ENCODE measurements around the gene IKZF1. TPM values are rescaled to one million over a fixed set of nuclear protein-coding genes. Genes with fewer than 3 reads are reported as not detected.

The IKZF1 gene
- total and polyA plus RNA-seq, 2 of the 13 experiments (the other 11 are each of a cell fraction or from before 2014, with no cell fraction given) = not detected

- TF ChIP-seq TERF1 (CRISPR knock-in tag; IDR thresholded peaks at IDR 0.05) = no peak
- TF ChIP-seq ARID4A (CRISPR knock-in tag; IDR thresholded peaks at IDR 0.05; ENCODE audit: borderline replicate concordance) = peak; percentile 99
- no peak for TF ChIP-seq NFIC (IDR thresholded peaks at IDR 0.05; ENCODE audit: low read length)
- no peak for TF ChIP-seq HMG20A (CRISPR knock-in tag; IDR thresholded peaks at IDR 0.05; ENCODE audit: borderline replicate concordance)
- TF ChIP-seq TEAD3 (CRISPR knock-in tag; optimal IDR thresholded peaks at IDR 0.05; ENCODE audit: borderline replicate concordance) = peak; percentile 56
- TF ChIP-seq ELF3 (CRISPR knock-in tag; IDR thresholded peaks at IDR 0.05) = no peak
- TF ChIP-seq ZZZ3 (CRISPR knock-in tag; IDR thresholded peaks at IDR 0.05; ENCODE audit: borderline replicate concordance) = peak; percentile 96; the same call in 1 of the 2 replicates
- peak; percentile 50 for TF ChIP-seq U2AF1 (optimal IDR thresholded peaks at IDR 0.05; ENCODE audit: low read depth, low read length)
- TF ChIP-seq ZNF230 (CRISPR knock-in tag; IDR thresholded peaks at IDR 0.05) = no peak
- peak; percentile 25 for TF ChIP-seq CEBPG (CRISPR knock-in tag; IDR thresholded peaks at IDR 0.05)
- no peak for TF ChIP-seq TRIM22 (IDR thresholded peaks at IDR 0.05)
- peak; percentile 85; the same call in 1 of the 2 replicates for TF ChIP-seq MYPOP (CRISPR knock-in tag; IDR thresholded peaks at IDR 0.05)
- 0 out of 2 replicates have a peak, but pooled peaks have one; percentile 71 for TF ChIP-seq ARID5B (CRISPR knock-in tag; IDR thresholded peaks at IDR 0.05)
- 0 out of 2 replicates have a peak, but pooled peaks have one; percentile 43 for TF ChIP-seq ZNF709 (CRISPR knock-in tag; IDR thresholded peaks at IDR 0.05)
- peak; percentile 87; the same call in 1 of the 2 replicates for TF ChIP-seq ZBTB1 (CRISPR knock-in tag; IDR thresholded peaks at IDR 0.05; ENCODE audit: borderline replicate concordance)
- peak; percentile 64 for TF ChIP-seq SP4 (CRISPR knock-in tag; IDR thresholded peaks at IDR 0.05)
- peak; percentile 91 for TF ChIP-seq THAP11 (CRISPR knock-in tag; IDR thresholded peaks at IDR 0.05)
- TF ChIP-seq ZNF746 (CRISPR knock-in tag; IDR thresholded peaks at IDR 0.05) = peak; percentile 66; the same call in 1 of the 2 replicates
Measured at GRCh38 chr7:50449881-50450589, 145.5 kb downstream of the IKZF1 start, which contains the start of gene FIGNL1 (continued).
